MM.1S (cell line): ENCODE measurements around the gene SLC39A2.

Experiments
- DNase-seq: peaks from one replicate; pipeline ENCODE4 v3.0.0-alpha.2; 2015
- H2AFZ ChIP-seq: fragments of 300-600 bp; sonication (generic); 2 replicates; pipeline ENCODE4 v1.6.0; 2016; ENCODE audit warnings: antibody characterized with exemption, low read length
- H3F3A ChIP-seq: fragments of 300-600 bp; sonication (generic); 2 replicates; pipeline ENCODE4 v1.6.1; 2016; ENCODE audit warnings: mild to moderate bottlenecking, antibody characterized with exemption, low read length, moderate library complexity, mixed read lengths; ENCODE audit not compliant: insufficient read depth
- H3K27ac ChIP-seq: fragments of 300-600 bp; sonication (generic); 2 replicates; pipeline ENCODE4 v1.5.1; 2016; ENCODE audit warnings: mild to moderate bottlenecking, low read length
- H3K27me3 ChIP-seq: fragments of 300-600 bp; sonication (generic); replicated peaks from 2 replicates; pipeline ENCODE4 v1.6.0; 2016; ENCODE audit warnings: low read length; ENCODE audit not compliant: insufficient read depth
- H3K36me3 ChIP-seq: fragments of 300-600 bp; sonication (generic); replicated peaks from 2 replicates; pipeline ENCODE4 v1.6.1; 2016; ENCODE audit warnings: mild to moderate bottlenecking, low read length, mixed read lengths; ENCODE audit not compliant: insufficient read depth
- H3K4me1 ChIP-seq: fragments of 300-600 bp; sonication (generic); 2 replicates; pipeline ENCODE4 v1.6.1; 2016; ENCODE audit warnings: low read length, mixed read lengths
- H3K4me2 ChIP-seq: fragments of 300-600 bp; sonication (generic); 2 replicates; pipeline ENCODE4 v1.6.0; 2016; ENCODE audit warnings: low read depth, low read length
- H3K4me3 ChIP-seq: fragments of 300-600 bp; sonication (generic); 2 replicates; pipeline ENCODE4 v1.5.1; 2016; ENCODE audit warnings: low read length, mixed read lengths
- H3K79me2 ChIP-seq: fragments of 300-600 bp; sonication (generic); 2 replicates; pipeline ENCODE4 v1.6.1; 2016; ENCODE audit warnings: mixed run types, low read length, mixed read lengths
- H3K9ac ChIP-seq: fragments of 300-600 bp; sonication (generic); 2 replicates; pipeline ENCODE4 v1.6.1; 2016; ENCODE audit warnings: low read length, mixed read lengths
- H3K9me2 ChIP-seq: fragments of 300-600 bp; sonication (generic); replicated peaks from 2 replicates; pipeline ENCODE4 v1.6.1; 2016; ENCODE audit warnings: mild to moderate bottlenecking, low read length, mixed read lengths; ENCODE audit not compliant: insufficient read depth
- H3K9me3 ChIP-seq: fragments of 300-600 bp; sonication (generic); replicated peaks from 2 replicates; pipeline ENCODE4 v1.6.1; 2016; ENCODE audit warnings: mild to moderate bottlenecking, low read length, mixed read lengths; ENCODE audit not compliant: insufficient read depth
- H4K20me1 ChIP-seq: fragments of 300-600 bp; sonication (generic); 2 replicates; pipeline ENCODE4 v1.6.1; 2016; ENCODE audit warnings: mild to moderate bottlenecking, low read length, moderate library complexity, mixed read lengths; ENCODE audit not compliant: insufficient read depth
- CTCF ChIP-seq: fragments of 300-600 bp; sonication (generic); IDR thresholded peaks from 2 replicates; pipeline ENCODE4 v1.5.1; 2016; ENCODE audit warnings: antibody characterized with exemption, low read length, mixed read lengths
- EZH2 ChIP-seq: fragments of 300-600 bp; sonication (generic); optimal IDR thresholded peaks from 2 replicates; pipeline ENCODE3; 2017; ENCODE audit warnings: low read depth, mild to moderate bottlenecking, antibody characterized with exemption, low read length, mixed read lengths
- EZH2phosphoT487 ChIP-seq: fragments of 300-600 bp; sonication (generic); IDR thresholded peaks from 2 replicates; pipeline ENCODE4 v1.6.1; 2018; ENCODE audit warnings: antibody characterized with exemption, low read length

Gene SLC39A2

DNA sequence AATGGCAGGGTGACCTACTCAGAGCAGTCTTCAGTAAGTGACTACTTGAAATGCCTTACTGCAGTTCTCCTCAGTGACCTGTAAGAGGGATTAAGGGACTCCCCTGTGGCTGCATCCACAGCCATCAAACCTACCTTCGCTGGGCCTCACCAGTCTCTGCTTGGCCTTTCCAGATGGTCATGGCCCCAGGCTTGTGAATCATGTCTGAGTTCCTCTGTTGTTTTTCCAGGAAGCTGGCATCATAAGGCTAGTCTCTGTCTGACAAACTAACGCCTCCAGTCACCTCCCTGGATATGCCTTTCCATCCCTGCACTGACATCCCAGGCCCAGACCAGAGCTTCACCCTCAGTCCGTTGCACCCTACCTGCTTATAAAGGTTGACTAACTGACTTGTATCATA lies 29.8 kb upstream of the SLC39A2 start:
- DNase-seq = no peak
- Histone ChIP-seq H3K4me2 (no peak overlapping the region), H3K79me2 (no peaks in the 10 kb centered on the region), H2AFZ (no peak overlapping the region), H3K27me3 (no peaks in the 10 kb centered on the region), H3K36me3 (no peaks in the 10 kb centered on the region), H3K27ac (no peak overlapping the region), H3K9me2 (no peaks in the 10 kb centered on the region), H3K4me3 (no peak overlapping the region), H3K9ac (no peak overlapping the region), H4K20me1 (no peaks in the 10 kb centered on the region), H3F3A (no peaks in the 10 kb centered on the region), H3K4me1 (no peaks in the 10 kb centered on the region), H3K9me3 (no peaks in the 10 kb centered on the region)
- TF ChIP-seq EZH2 = no peak
- no peak for TF ChIP-seq CTCF
- TF ChIP-seq EZH2phosphoT487 = no peak

DNA sequence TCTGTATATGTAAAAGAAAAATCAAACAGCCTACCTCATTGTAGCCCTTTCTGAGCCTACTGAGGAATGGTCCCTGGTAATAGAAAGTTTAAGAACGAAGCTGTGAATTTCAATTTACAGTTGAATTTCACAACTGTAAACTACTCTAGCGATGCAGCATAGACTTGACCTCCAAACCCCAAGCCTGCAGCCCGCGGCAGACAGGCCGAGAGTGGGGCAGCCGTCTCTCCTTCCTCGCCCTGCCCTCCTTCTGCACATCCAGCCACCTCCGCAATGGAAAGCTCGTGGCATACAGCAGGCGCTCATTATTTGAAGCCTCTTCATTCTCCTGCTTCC lies 28.5 kb upstream of the SLC39A2 start:
- Histone ChIP-seq H3K9ac (peak overlapping the region; percentile 44; the same call in 1 of the 2 replicates), H3K27me3 (no peaks in the 10 kb centered on the region), H3K4me3 (peak overlapping the region; percentile 68), H2AFZ (peak overlapping the region; percentile 86), H3K79me2 (no peaks in the 10 kb centered on the region), H3K36me3 (no peaks in the 10 kb centered on the region), H3K9me2 (no peaks in the 10 kb centered on the region), H3K4me2 (peak overlapping the region; percentile 73), H3K27ac (no peak overlapping the region), H3K4me1 (no peaks in the 10 kb centered on the region), H3K9me3 (no peaks in the 10 kb centered on the region), H3F3A (no peaks in the 10 kb centered on the region), H4K20me1 (no peaks in the 10 kb centered on the region)
- no peak for TF ChIP-seq CTCF
- no peak for TF ChIP-seq EZH2
- TF ChIP-seq EZH2phosphoT487 = no peak
- DNase-seq = no peak

GRCh38 chr14:20970983-20971704 lies 27.9 kb upstream of the SLC39A2 start:
- no peaks in the 10 kb centered on the region for H3F3A ChIP-seq
- no peaks in the 10 kb centered on the region for H3K27me3 ChIP-seq
- peak overlapping the region; percentile 73 for H3K4me2 ChIP-seq
- H3K9me3 ChIP-seq = no peaks in the 10 kb centered on the region
- H3K36me3 ChIP-seq = no peaks in the 10 kb centered on the region
- peak overlapping the region; percentile 44; the same call in 1 of the 2 replicates for H3K9ac ChIP-seq
- peak overlapping the region; percentile 86 for H2AFZ ChIP-seq
- no peaks in the 10 kb centered on the region for H3K9me2 ChIP-seq
- no peak overlapping the region for H3K27ac ChIP-seq
- H3K79me2 ChIP-seq = no peaks in the 10 kb centered on the region
- no peaks in the 10 kb centered on the region for H3K4me1 ChIP-seq
- peak overlapping the region; percentile 68 for H3K4me3 ChIP-seq
- H4K20me1 ChIP-seq = no peaks in the 10 kb centered on the region
- DNase-seq = peak; percentile 68
- TF ChIP-seq EZH2phosphoT487 (no peak), EZH2 (no peak), CTCF (peak; percentile 80)
